ENCODE data around the gene VWF.

VWF gene

DNA sequence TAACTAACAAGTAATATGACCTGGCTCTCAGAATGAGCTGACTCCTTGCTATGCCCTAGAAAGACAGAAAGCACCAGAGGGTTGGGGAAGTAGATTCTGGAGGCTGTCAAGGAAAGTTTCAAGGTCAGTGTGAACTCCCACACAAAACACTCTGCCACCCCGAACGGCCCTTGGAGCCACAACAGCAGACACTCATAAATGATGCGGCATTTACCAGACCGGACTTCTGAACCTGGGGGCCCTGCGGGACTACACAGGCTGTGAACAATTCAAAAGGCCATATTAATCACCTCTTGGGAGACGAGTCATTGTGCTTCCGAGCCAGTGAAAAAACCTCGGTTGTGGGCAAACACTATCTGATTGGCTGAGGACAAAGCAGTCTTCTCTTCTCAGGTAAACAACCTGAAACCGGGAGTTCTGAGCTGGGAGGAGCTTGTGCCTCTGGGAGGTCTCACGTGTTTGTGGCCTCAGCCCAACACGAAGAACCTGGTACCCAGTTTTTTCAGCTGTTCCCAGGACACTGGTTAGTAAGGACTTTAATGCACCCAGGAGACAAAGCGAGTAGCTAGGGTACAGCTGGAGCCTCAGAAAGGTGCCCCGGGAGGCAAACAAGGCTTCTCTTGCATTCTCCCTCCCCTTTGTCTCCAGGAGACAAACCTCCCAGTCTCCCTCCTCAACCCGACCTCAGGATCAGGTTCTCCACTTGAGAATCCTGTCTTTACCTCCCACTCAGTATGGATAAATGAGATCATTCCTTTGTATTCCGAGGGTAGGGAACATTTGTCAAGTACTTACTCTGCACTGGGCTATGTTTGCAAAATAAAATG lies 35.3 kb downstream of the VWF start:
- Histone ChIP-seq H3K4me1 (ENCODE audit: control insufficient read depth, insufficient read depth, low read length) (peaks cover 49% of the 10 kb centered on the region), H3K9ac (ENCODE audit: low read length) (no peak overlapping the region), H3K4me3 (ENCODE audit: low read depth, low read length) (no peak overlapping the region), H3K36me3 (ENCODE audit: control insufficient read depth, insufficient read depth, low read length) (no peaks in the 10 kb centered on the region), H3K9me3 (ENCODE audit: control insufficient read depth, insufficient read depth, low read depth, low read length) (no peaks in the 10 kb centered on the region), H3K27me3 (ENCODE audit: control insufficient read depth, insufficient read depth, low read length) (no peaks in the 10 kb centered on the region), H3K27ac (ENCODE audit: low read depth, low read length) (no peak overlapping the region)

DNA sequence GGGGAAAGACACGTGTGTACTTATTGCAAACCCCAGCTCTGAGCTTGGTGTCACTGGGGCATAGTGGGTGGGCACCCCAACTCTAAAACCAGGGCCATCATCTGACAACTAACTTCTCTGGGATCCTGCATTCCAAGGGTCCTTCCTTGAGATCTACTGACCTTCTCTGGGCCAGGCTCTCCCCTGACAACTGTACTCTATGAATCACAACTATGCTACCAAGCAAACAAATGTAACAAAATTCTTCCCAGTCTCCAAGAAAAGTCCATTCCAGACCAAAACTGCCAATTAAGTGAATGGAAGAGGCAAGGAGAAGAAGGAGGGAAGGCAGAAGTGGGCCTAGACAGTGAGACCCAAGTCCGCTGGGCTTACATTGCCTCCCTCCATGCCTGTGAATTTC lies 38.2 kb downstream of the VWF start:
- Histone ChIP-seq H3K27me3 (ENCODE audit: control insufficient read depth, insufficient read depth, low read length) (no peaks in the 10 kb centered on the region), H3K36me3 (ENCODE audit: control insufficient read depth, insufficient read depth, low read length) (no peaks in the 10 kb centered on the region), H3K27ac (ENCODE audit: low read depth, low read length) (no peak overlapping the region), H3K9me3 (ENCODE audit: control insufficient read depth, insufficient read depth, low read depth, low read length) (no peaks in the 10 kb centered on the region), H3K9ac (ENCODE audit: low read length) (no peak overlapping the region), H3K4me1 (ENCODE audit: control insufficient read depth, insufficient read depth, low read length) (peaks cover 45% of the 10 kb centered on the region), H3K4me3 (ENCODE audit: low read depth, low read length) (no peak overlapping the region)

DNA sequence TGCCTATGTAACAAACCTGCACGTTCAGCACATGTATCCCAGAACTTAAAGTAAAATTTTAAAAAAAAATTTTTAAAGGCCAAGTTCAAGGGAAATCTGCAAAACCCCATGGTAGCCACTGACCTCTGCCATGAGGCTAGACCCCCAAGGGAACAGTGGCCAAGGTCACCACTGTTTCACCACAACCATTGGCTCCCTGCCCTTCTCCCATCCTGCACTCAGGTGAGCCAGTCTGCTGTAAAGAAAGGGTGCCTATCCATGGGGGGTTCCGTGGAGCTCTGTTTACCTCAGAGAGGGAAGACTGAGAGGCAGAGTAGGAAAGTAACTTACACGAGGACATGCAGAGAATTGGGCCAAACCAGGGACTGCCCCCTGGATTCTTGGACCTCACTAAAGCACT lies 38.6 kb downstream of the VWF start:
- peaks cover 45% of the 10 kb centered on the region for H3K4me1 ChIP-seq (ENCODE audit: control insufficient read depth, insufficient read depth, low read length)
- no peak overlapping the region for H3K9ac ChIP-seq (ENCODE audit: low read length)
- H3K36me3 ChIP-seq (ENCODE audit: control insufficient read depth, insufficient read depth, low read length): no peaks in the 10 kb centered on the region
- H3K4me3 ChIP-seq (ENCODE audit: low read depth, low read length): no peak overlapping the region
- H3K27me3 ChIP-seq (ENCODE audit: control insufficient read depth, insufficient read depth, low read length): no peaks in the 10 kb centered on the region
- no peak overlapping the region for H3K27ac ChIP-seq (ENCODE audit: low read depth, low read length)
- no peaks in the 10 kb centered on the region for H3K9me3 ChIP-seq (ENCODE audit: control insufficient read depth, insufficient read depth, low read depth, low read length)

DNA sequence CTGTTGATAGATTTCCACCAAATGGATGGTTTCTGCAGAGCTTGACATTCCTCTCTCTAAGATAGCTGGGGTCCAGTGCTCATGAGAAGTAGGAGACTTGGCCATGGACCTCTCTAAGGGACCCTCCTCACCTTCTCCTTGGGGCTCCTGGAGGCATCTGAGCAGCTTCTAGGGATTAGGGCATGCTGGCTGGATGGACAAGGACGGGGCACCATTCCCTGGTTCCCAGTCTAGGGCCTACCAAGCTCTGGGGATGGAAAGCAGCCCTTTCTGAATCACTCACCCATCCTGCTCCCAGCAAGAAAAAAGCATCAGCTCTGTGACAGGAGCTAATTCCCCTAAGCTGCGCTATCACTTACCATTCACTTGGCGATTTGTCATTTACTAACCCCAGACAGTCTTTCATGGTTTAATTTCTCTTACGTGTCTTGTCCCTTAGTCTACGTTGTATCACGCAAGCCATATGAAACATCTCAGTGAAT lies 39.5 kb downstream of the VWF start:
- H3K9ac ChIP-seq (ENCODE audit: low read length): peak overlapping the region; percentile 58
- peak overlapping the region; percentile 79; the same call in 1 of the 2 replicates for H3K27ac ChIP-seq (ENCODE audit: low read depth, low read length)
- H3K36me3 ChIP-seq (ENCODE audit: control insufficient read depth, insufficient read depth, low read length): no peaks in the 10 kb centered on the region
- H3K27me3 ChIP-seq (ENCODE audit: control insufficient read depth, insufficient read depth, low read length): no peaks in the 10 kb centered on the region
- peak overlapping the region; percentile 28; the same call in 1 of the 2 replicates for H3K4me3 ChIP-seq (ENCODE audit: low read depth, low read length)
- H3K4me1 ChIP-seq (ENCODE audit: control insufficient read depth, insufficient read depth, low read length): peaks cover 45% of the 10 kb centered on the region
- no peaks in the 10 kb centered on the region for H3K9me3 ChIP-seq (ENCODE audit: control insufficient read depth, insufficient read depth, low read depth, low read length)

DNA sequence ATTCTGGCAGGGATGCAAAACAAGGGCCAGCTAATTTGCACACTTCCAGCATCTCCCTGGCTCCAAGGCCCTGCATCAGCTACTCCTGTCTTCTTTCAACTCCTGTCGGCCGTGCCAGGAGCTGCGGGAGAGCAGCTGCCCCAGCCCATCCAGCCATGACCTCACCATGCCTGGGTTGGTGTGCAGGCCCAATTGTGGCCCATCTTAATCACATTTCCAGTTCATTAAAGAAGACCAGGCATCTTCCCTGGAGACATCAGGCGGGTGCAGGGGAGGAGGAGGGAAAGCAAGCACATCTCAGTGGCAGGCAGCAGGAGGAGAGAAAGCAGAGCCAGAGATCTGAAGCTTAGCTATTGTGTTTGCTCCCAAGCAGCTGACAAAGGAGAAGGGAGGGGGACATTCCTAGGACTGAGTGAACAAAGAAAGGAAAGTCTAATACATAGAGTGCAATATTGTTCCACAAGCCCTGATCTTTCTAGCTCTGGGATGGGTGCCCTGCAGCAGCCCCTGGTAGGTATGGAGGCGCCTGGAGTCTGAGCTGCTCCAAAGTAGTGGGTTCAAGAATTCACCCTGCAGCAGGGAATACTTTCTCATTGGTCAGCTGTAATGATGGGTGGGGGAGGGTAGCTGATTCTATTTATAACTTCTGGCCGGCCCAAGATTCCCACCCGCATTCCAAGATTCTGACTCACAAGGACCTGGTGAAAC lies 40.1 kb downstream of the VWF start:
- Histone ChIP-seq H3K27me3 (ENCODE audit: control insufficient read depth, insufficient read depth, low read length) (no peaks in the 10 kb centered on the region), H3K4me3 (ENCODE audit: low read depth, low read length) (peak overlapping the region; percentile 22; the same call in 1 of the 2 replicates), H3K4me1 (ENCODE audit: control insufficient read depth, insufficient read depth, low read length) (peaks cover 43% of the 10 kb centered on the region), H3K9me3 (ENCODE audit: control insufficient read depth, insufficient read depth, low read depth, low read length) (no peaks in the 10 kb centered on the region), H3K27ac (ENCODE audit: low read depth, low read length) (peak overlapping the region; percentile 79; the same call in 1 of the 2 replicates), H3K36me3 (ENCODE audit: control insufficient read depth, insufficient read depth, low read length) (no peaks in the 10 kb centered on the region), H3K9ac (ENCODE audit: low read length) (peak overlapping the region; percentile 84)

DNA sequence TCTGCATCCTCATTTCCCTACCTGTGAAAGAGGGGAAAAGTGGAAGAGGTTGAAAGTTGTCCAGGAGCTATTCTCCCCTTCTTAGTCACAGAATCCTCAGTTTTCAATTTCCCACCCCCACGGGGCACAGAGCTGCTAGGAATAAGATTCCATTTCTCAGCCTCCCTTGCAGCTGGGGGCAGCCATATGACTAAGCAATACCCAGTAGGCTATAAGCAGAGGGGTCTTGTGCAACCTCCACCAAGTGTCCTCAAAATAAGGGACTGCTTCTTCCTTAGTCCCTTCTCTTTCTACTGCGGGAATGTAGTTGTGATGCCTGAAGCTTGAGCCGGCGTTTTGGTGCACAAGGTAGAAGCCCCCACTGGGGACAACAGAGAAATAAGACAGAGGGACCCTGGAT lies 40.9 kb downstream of the VWF start:
- peak overlapping the region; percentile 79; the same call in 1 of the 2 replicates for H3K27ac ChIP-seq (ENCODE audit: low read depth, low read length)
- H3K9me3 ChIP-seq (ENCODE audit: control insufficient read depth, insufficient read depth, low read depth, low read length): no peaks in the 10 kb centered on the region
- peaks cover 35% of the 10 kb centered on the region for H3K4me1 ChIP-seq (ENCODE audit: control insufficient read depth, insufficient read depth, low read length)
- H3K27me3 ChIP-seq (ENCODE audit: control insufficient read depth, insufficient read depth, low read length): no peaks in the 10 kb centered on the region
- no peaks in the 10 kb centered on the region for H3K36me3 ChIP-seq (ENCODE audit: control insufficient read depth, insufficient read depth, low read length)
- peak overlapping the region; percentile 84 for H3K9ac ChIP-seq (ENCODE audit: low read length)
- H3K4me3 ChIP-seq (ENCODE audit: low read depth, low read length): no peak overlapping the region

DNA sequence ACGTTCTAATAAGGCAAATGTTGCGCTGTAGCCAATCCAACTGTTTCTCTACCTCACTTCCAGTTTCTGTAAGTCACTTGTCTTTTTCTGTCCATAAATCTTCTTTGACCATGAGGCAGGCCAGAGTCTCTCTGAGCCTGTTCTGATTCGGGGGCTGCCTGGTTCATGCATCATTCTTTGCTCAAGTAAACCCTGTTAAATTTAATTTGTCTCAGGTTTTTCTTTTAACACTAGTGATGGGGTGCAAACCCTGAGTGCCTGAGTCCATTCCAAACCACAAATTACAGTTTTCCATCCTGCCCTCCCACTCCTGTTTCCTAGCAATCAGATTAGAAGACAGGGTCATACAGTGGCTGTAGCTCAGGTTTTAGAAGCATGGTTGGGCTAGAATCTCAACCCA lies 41.9 kb downstream of the VWF start:
- Histone ChIP-seq H3K27me3 (ENCODE audit: control insufficient read depth, insufficient read depth, low read length) (no peaks in the 10 kb centered on the region), H3K9ac (ENCODE audit: low read length) (no peak overlapping the region), H3K4me3 (ENCODE audit: low read depth, low read length) (no peak overlapping the region), H3K27ac (ENCODE audit: low read depth, low read length) (no peak overlapping the region), H3K4me1 (ENCODE audit: control insufficient read depth, insufficient read depth, low read length) (peaks cover 36% of the 10 kb centered on the region), H3K36me3 (ENCODE audit: control insufficient read depth, insufficient read depth, low read length) (no peaks in the 10 kb centered on the region), H3K9me3 (ENCODE audit: control insufficient read depth, insufficient read depth, low read depth, low read length) (no peaks in the 10 kb centered on the region)

DNA sequence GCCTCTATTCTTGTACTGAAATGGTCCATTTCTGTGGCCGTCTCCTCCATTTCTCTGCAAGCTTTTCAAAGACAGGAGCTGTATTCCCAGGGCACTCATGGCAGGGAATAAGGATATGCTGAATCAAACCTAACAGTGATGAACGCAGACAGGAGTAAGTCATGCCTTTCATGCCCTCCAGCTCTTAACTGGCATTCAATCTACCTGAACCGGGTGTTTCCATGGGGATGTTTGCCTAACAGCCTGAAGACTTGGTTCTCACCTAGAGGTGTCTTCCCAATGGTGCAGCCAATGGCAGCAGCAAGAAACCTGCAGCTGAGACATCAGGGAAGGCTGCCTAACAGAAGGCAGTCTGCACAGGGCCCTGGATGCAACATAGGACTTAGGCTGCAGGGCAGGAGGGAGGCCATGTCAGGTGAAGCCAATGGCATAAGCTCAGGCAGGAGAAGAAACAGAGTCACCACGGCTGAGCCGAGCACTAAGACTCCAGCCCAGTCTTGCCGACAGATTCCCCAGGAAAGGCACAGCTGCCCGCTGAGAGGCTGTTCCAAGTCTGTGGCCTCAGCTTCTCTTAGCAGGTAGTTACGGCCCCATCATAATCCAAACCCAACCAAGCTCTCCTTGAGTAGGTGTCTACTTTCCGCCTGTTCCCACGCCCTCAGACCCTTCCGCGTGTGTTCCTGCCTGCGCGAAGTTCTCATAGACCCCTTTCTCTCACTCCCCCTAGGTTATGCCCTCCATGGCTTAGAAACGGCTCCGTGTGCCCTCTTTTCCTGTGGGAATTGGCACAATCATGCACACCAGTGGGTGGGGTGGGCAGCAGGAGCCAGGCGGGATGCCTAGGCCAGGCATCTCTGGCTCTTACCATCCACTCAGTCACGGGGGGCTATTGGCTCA lies 44.1 kb downstream of the VWF start:
- Histone ChIP-seq H3K9ac (ENCODE audit: low read length) (no peak overlapping the region), H3K9me3 (ENCODE audit: control insufficient read depth, insufficient read depth, low read depth, low read length) (no peaks in the 10 kb centered on the region), H3K36me3 (ENCODE audit: control insufficient read depth, insufficient read depth, low read length) (no peaks in the 10 kb centered on the region), H3K27me3 (ENCODE audit: control insufficient read depth, insufficient read depth, low read length) (no peaks in the 10 kb centered on the region), H3K4me3 (ENCODE audit: low read depth, low read length) (no peak overlapping the region), H3K4me1 (ENCODE audit: control insufficient read depth, insufficient read depth, low read length) (peaks cover 24% of the 10 kb centered on the region), H3K27ac (ENCODE audit: low read depth, low read length) (no peak overlapping the region)

DNA sequence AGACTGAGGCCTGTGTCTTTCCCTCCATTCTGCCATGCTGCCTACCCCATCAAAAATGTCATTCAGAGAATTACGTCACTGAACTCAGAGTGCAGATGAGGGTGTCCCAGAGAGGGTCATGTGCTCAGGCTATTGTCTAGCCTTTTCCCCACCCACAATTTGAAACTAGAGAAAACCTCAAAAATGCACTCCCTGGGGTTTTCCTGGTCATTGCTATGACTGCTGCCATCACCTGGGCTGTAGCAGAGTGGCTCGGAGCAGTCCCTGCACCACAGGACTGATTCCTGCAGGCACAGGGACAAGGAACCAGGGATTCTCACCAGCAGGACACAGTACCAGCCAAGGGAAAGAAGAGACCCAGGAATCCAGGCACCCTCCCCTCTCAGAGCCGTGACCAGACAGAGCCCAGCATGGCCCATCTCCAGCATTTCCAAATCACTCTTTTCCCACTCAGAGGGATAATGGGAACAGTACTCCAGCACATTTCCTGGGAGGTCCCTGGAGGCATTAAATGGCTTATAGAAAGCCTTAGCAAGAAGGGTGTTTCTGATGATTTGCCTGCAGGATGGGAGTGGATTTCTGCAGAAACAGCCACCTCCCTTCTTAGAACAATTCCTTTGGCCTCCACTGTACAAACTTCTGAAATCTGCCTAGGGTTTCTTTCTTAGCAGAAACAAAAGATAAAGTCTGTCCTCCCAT lies 45.9 kb downstream of the VWF start:
- H3K27ac ChIP-seq (ENCODE audit: low read depth, low read length): no peak overlapping the region
- H3K4me1 ChIP-seq (ENCODE audit: control insufficient read depth, insufficient read depth, low read length): peaks cover 15% of the 10 kb centered on the region; the same call in 1 of the 2 replicates

DNA sequence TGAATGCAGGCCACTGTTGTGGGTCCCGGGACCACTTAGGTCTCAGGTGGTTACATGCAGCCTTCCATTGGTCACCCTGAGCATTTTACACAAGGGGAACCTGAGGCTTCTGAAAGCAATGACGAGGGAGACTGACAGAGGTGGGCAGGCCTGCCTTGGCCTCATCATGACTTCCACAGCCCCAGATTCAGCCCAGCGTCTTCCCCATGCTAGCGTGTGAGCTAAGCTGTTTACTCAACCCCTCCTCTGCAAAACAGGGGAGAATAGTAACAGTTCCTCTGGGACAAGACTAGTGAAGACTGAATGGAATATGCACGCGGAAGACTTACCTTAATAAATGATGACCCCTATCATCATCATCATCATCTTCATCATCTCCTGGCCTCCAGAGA lies 46.8 kb downstream of the VWF start:
- Histone ChIP-seq H3K4me1 (ENCODE audit: control insufficient read depth, insufficient read depth, low read length) (peaks cover 14% of the 10 kb centered on the region; the same call in 1 of the 2 replicates), H3K36me3 (ENCODE audit: control insufficient read depth, insufficient read depth, low read length) (no peaks in the 10 kb centered on the region), H3K4me3 (ENCODE audit: low read depth, low read length) (no peak overlapping the region), H3K9me3 (ENCODE audit: control insufficient read depth, insufficient read depth, low read depth, low read length) (no peaks in the 10 kb centered on the region), H3K9ac (ENCODE audit: low read length) (no peak overlapping the region), H3K27ac (ENCODE audit: low read depth, low read length) (no peak overlapping the region), H3K27me3 (ENCODE audit: control insufficient read depth, insufficient read depth, low read length) (no peaks in the 10 kb centered on the region)

More for the DNA sequence above, 45.9 kb downstream of the VWF start:
- H3K9me3 ChIP-seq (ENCODE audit: control insufficient read depth, insufficient read depth, low read depth, low read length): no peaks in the 10 kb centered on the region
- H3K4me3 ChIP-seq (ENCODE audit: low read depth, low read length): no peak overlapping the region
- no peaks in the 10 kb centered on the region for H3K27me3 ChIP-seq (ENCODE audit: control insufficient read depth, insufficient read depth, low read length)
- H3K36me3 ChIP-seq (ENCODE audit: control insufficient read depth, insufficient read depth, low read length): no peaks in the 10 kb centered on the region
- no peak overlapping the region for H3K9ac ChIP-seq (ENCODE audit: low read length)
